ENCODE measurements around the gene RALGDS. TPM values are rescaled to one million over a fixed set of nuclear protein-coding genes. Genes with fewer than 3 reads are reported as not detected.
A peak's percentile ranks its signal among the peaks of the same experiment; 100 is the strongest.
"Not testable (repeated sequence)": the region's sequence is repeated elsewhere in the genome, so short reads cannot be mapped to it uniquely, and the experiment has no call there.

The RALGDS gene
- total RNA-seq, 1 donor from 2014 or later, result 80.6 TPM

- DNase-seq (ENCODE audit: low spot score), result no peak
- Mint-ChIP-seq H3K4me1 (ENCODE audit: unreplicated experiment) (no peaks in the 10 kb centered on the region), H3K36me3 (ENCODE audit: low read depth, unreplicated experiment) (peaks cover 56% of the 10 kb centered on the region), H3K9me3 (ENCODE audit: unreplicated experiment) (no peaks in the 10 kb centered on the region), H3K4me3 (ENCODE audit: unreplicated experiment) (peak overlapping the region; percentile 15), H3K27ac (ENCODE audit: unreplicated experiment) (no peak overlapping the region), H3K27me3 (ENCODE audit: unreplicated experiment) (peaks cover 3% of the 10 kb centered on the region)
- TF ChIP-seq, protein P1, sequence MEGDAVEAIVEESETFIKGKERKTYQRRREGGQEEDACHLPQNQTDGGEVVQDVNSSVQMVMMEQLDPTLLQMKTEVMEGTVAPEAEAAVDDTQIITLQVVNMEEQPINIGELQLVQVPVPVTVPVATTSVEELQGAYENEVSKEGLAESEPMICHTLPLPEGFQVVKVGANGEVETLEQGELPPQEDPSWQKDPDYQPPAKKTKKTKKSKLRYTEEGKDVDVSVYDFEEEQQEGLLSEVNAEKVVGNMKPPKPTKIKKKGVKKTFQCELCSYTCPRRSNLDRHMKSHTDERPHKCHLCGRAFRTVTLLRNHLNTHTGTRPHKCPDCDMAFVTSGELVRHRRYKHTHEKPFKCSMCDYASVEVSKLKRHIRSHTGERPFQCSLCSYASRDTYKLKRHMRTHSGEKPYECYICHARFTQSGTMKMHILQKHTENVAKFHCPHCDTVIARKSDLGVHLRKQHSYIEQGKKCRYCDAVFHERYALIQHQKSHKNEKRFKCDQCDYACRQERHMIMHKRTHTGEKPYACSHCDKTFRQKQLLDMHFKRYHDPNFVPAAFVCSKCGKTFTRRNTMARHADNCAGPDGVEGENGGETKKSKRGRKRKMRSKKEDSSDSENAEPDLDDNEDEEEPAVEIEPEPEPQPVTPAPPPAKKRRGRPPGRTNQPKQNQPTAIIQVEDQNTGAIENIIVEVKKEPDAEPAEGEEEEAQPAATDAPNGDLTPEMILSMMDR (IDR thresholded peaks at IDR 0.05; ENCODE audit: unreplicated experiment), result no peak
Observed at GRCh38 chr9:133099726-133100505, 21.1 kb downstream of the RALGDS start.

DNA sequence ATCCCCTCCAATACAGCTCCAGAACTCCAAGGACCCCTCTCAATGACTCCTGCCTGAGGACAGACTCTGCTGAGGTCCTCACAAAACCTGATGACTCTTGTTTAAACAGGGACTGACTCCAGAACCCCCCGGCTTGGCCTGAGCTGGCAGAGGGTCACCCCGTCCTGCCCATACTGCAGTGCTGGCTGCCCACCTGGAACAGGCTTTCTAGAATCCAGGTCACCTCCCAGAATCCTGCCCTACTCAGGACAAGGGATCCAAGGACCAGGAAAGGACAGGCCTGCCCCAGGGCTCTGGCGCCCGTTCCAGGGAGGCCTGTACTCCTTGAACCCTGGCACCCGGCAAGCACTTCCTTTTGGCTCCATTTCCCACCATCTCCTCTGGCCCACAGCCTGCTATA, 22.2 kb downstream of the RALGDS start:
- no peak for DNase-seq (ENCODE audit: low spot score)
- TF ChIP-seq, protein P1 (IDR thresholded peaks at IDR 0.05; ENCODE audit: unreplicated experiment), result no peak
- no peak overlapping the region for H3K27ac Mint-ChIP-seq (ENCODE audit: unreplicated experiment)

GRCh38 chr9:133098104-133098754, 22.8 kb downstream of the RALGDS start:
- Mint-ChIP-seq H3K4me1 (ENCODE audit: unreplicated experiment) (no peaks in the 10 kb centered on the region), H3K36me3 (ENCODE audit: low read depth, unreplicated experiment) (peaks cover 55% of the 10 kb centered on the region), H3K27ac (ENCODE audit: unreplicated experiment) (no peak overlapping the region), H3K4me3 (ENCODE audit: unreplicated experiment) (peak overlapping the region; percentile 47), H3K27me3 (ENCODE audit: unreplicated experiment) (peaks cover 3% of the 10 kb centered on the region), H3K9me3 (ENCODE audit: unreplicated experiment) (no peaks in the 10 kb centered on the region)
- no peak for DNase-seq (ENCODE audit: low spot score)
- TF ChIP-seq, protein P1 (IDR thresholded peaks at IDR 0.05; ENCODE audit: unreplicated experiment), result no peak

More for the DNA sequence above, 22.2 kb downstream of the RALGDS start:
- H3K27me3 Mint-ChIP-seq (ENCODE audit: unreplicated experiment), result peaks cover 3% of the 10 kb centered on the region
- H3K4me3 Mint-ChIP-seq (ENCODE audit: unreplicated experiment), result peak overlapping the region; percentile 73
- H3K36me3 Mint-ChIP-seq (ENCODE audit: low read depth, unreplicated experiment), result peaks cover 55% of the 10 kb centered on the region
- H3K9me3 Mint-ChIP-seq (ENCODE audit: unreplicated experiment), result no peaks in the 10 kb centered on the region
- H3K4me1 Mint-ChIP-seq (ENCODE audit: unreplicated experiment), result no peaks in the 10 kb centered on the region

GRCh38 chr9:133094842-133095393, 26.1 kb downstream of the RALGDS start:
- Mint-ChIP-seq H3K36me3 (ENCODE audit: low read depth, unreplicated experiment) (peaks cover 38% of the 10 kb centered on the region), H3K27ac (ENCODE audit: unreplicated experiment) (no peak overlapping the region), H3K27me3 (ENCODE audit: unreplicated experiment) (peaks cover 3% of the 10 kb centered on the region), H3K4me1 (ENCODE audit: unreplicated experiment) (no peaks in the 10 kb centered on the region), H3K9me3 (ENCODE audit: unreplicated experiment) (no peaks in the 10 kb centered on the region), H3K4me3 (ENCODE audit: unreplicated experiment) (peak overlapping the region; percentile 43)
- TF ChIP-seq, protein P1 (IDR thresholded peaks at IDR 0.05; ENCODE audit: unreplicated experiment), result peak; percentile 29
- no peak for DNase-seq (ENCODE audit: low spot score)

GRCh38 chr9:133094351-133094750, 26.7 kb downstream of the RALGDS start:
- not testable (repeated sequence) for H3K4me1 Mint-ChIP-seq (ENCODE audit: unreplicated experiment); H3K27me3 Mint-ChIP-seq (ENCODE audit: unreplicated experiment); H3K9me3 Mint-ChIP-seq (ENCODE audit: unreplicated experiment); H3K27ac Mint-ChIP-seq (ENCODE audit: unreplicated experiment); DNase-seq (ENCODE audit: low spot score); H3K4me3 Mint-ChIP-seq (ENCODE audit: unreplicated experiment)
- H3K36me3 Mint-ChIP-seq (ENCODE audit: low read depth, unreplicated experiment), result peaks cover 35% of the 10 kb centered on the region

All from endothelial cell (in vitro differentiated cells).